HG02938 (cell line): Measurements from ENCODE around the gene AOPEP.

ENCODE experiments used
- ATAC-seq: cut with Tn5 transposase; IDR thresholded peaks from one replicate; pipeline ENCODE4 v1.9.1; 2021; ENCODE audit warnings: mild to moderate bottlenecking, moderate library complexity; ENCODE audit not compliant: unreplicated experiment

AOPEP gene

GRCh38 chr9:94786586-94786985, 60.1 kb downstream of the AOPEP start:
- no peak for ATAC-seq

GRCh38 chr9:94787266-94787665, 60.8 kb downstream of the AOPEP start:
- ATAC-seq: no peak

- ATAC-seq: no peak
Measured at GRCh38 chr9:94788570-94789105, 62.1 kb downstream of the AOPEP start.

GRCh38 chr9:94791435-94791834, 64.9 kb downstream of the AOPEP start:
- no peak for ATAC-seq

- ATAC-seq: no peak
Measured at GRCh38 chr9:94792511-94792910, 66.0 kb downstream of the AOPEP start.

- ATAC-seq: no peak
Measured at GRCh38 chr9:94794476-94795167, 68.1 kb downstream of the AOPEP start.

GRCh38 chr9:94796687-94797086, 70.2 kb downstream of the AOPEP start:
- ATAC-seq: no peak

GRCh38 chr9:94798201-94798600, 71.7 kb downstream of the AOPEP start:
- no peak for ATAC-seq

- no peak for ATAC-seq
Measured at GRCh38 chr9:94798708-94799107, 72.2 kb downstream of the AOPEP start.

GRCh38 chr9:94799578-94800264, 73.2 kb downstream of the AOPEP start:
- ATAC-seq: no peak

- ATAC-seq: no peak
Measured at GRCh38 chr9:94800424-94801117, 74.1 kb downstream of the AOPEP start.

- ATAC-seq: no peak
Measured at GRCh38 chr9:94801234-94801633, 74.7 kb downstream of the AOPEP start.

GRCh38 chr9:94801681-94802080, 75.2 kb downstream of the AOPEP start:
- no peak for ATAC-seq

GRCh38 chr9:94802251-94802650, 75.8 kb downstream of the AOPEP start:
- no peak for ATAC-seq

- ATAC-seq: peak; percentile 38
Measured at GRCh38 chr9:94802793-94803192, 76.3 kb downstream of the AOPEP start.

GRCh38 chr9:94804316-94804715, 77.8 kb downstream of the AOPEP start:
- no peak for ATAC-seq

- ATAC-seq: no peak
Measured at GRCh38 chr9:94805051-94805489, 78.6 kb downstream of the AOPEP start.

- no peak for ATAC-seq
Measured at GRCh38 chr9:94805585-94805984, 79.1 kb downstream of the AOPEP start.

GRCh38 chr9:94806307-94806893, 79.9 kb downstream of the AOPEP start:
- ATAC-seq: no peak

GRCh38 chr9:94807556-94807955, 81.1 kb downstream of the AOPEP start:
- no peak for ATAC-seq
